ENCODE results near the gene MSL1. TPM values are rescaled to one million over a fixed set of nuclear protein-coding genes. Genes with fewer than 3 reads are reported as not detected.

Gene MSL1
- total RNA-seq, 1 experiment from 2014 or later = 59.8 TPM

DNA sequence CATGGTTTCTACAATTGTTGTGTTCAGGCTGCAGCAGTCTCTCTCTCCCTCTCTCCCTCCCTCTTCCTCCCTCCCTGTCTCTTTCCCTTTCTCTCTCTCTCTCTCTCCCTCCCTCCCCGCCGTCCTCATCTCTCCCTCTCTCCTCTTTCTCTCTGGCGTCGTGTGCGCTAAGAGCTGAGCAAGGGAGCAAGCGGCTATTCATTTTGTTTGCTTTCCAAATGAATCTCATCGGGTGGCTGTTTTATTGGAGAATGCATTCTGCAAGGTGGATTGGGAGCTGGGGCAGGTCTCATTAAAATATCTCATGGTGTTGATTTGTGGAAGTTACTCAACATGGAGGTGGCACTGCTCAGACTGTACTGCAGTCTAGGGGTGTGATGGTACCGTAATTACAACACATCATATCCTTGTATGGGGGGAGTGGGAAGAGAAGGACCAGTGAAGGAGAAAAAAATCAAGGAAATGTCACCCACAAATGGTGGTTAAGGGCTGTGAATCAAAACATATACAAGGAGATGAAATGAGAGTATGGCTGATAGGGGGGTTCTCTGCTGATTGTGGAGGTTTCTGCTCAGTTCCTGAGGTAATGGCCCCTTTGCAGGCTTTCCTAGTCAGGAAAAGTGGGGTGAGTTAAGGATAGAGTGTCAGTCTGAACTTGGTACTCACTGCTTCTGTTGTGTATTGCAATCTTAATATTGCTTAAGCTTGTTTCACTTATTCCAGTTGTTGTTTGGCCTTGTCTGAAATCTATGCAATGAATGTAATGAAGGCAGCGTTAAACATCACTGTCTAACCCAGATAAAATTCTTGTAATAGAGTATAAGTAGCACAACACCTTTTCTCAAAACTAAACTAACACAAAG, 2.7 kb downstream of the MSL1 start:
- intact Hi-C loops (cut with micrococcal nuclease) = loop anchor here (1.0 kb wide), 1 partner anchor 15 kb away; no protein-coding TSS in a partner anchor
- Mint-ChIP-seq H3K9me3 (ENCODE audit: unreplicated experiment) (no peaks in the 10 kb centered on the region), H3K4me3 (ENCODE audit: unreplicated experiment) (peak overlapping the region; percentile 99), H3K27me3 (ENCODE audit: insufficient read depth, unreplicated experiment) (no peaks in the 10 kb centered on the region), H3K4me1 (ENCODE audit: insufficient read depth, unreplicated experiment) (peaks cover 20% of the 10 kb centered on the region), H3K36me3 (ENCODE audit: insufficient read depth, unreplicated experiment) (peaks cover 64% of the 10 kb centered on the region), H3K27ac (ENCODE audit: low read depth, unreplicated experiment) (no peak overlapping the region)
- no peak for DNase-seq (ENCODE audit: unreplicated experiment)
- CTCF ChIA-PET = interaction anchor here (0.7 to 3.4 kb wide), 13 partner anchors 10 to 185 kb away, joined by 3 to 38 read pairs (median 4); partner anchors contain the start of gene CASC3
- TF ChIP-seq, protein P1, sequence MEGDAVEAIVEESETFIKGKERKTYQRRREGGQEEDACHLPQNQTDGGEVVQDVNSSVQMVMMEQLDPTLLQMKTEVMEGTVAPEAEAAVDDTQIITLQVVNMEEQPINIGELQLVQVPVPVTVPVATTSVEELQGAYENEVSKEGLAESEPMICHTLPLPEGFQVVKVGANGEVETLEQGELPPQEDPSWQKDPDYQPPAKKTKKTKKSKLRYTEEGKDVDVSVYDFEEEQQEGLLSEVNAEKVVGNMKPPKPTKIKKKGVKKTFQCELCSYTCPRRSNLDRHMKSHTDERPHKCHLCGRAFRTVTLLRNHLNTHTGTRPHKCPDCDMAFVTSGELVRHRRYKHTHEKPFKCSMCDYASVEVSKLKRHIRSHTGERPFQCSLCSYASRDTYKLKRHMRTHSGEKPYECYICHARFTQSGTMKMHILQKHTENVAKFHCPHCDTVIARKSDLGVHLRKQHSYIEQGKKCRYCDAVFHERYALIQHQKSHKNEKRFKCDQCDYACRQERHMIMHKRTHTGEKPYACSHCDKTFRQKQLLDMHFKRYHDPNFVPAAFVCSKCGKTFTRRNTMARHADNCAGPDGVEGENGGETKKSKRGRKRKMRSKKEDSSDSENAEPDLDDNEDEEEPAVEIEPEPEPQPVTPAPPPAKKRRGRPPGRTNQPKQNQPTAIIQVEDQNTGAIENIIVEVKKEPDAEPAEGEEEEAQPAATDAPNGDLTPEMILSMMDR (IDR thresholded peaks at IDR 0.05; ENCODE audit: unreplicated experiment) = no peak
- POLR2A ChIA-PET = interaction anchor here (0.6 to 6.3 kb wide), 22 partner anchors 9 to 283 kb away, joined by 3 to 160 read pairs (median 5); partner anchors contain the start of genes CASC3, CSF3, MED24 and NR1D1
- BruUV-seq (replicated peaks) = no TSS peak

DNA sequence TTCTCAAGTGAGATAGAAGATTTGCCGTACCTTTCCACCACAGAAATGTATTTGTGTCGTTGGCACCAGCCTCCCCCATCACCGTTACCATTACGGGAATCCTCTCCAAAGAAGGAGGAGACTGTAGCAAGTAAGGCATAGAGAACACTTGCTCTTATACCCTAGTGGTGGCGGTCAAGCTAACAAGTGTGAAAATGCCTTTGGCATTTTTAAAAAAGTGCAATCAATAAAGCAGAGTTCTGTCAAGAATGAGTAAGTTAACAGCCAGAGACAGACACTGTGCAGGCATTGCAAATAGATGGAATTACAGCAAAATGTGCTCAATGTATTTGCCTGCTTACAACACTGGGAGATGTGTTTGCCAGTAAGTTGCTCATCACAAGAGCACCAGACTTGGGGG, 7.7 kb downstream of the MSL1 start:
- TF ChIP-seq, protein P1 (IDR thresholded peaks at IDR 0.05; ENCODE audit: unreplicated experiment) = no peak
- Mint-ChIP-seq H3K36me3 (ENCODE audit: insufficient read depth, unreplicated experiment) (peaks cover 95% of the 10 kb centered on the region), H3K27me3 (ENCODE audit: insufficient read depth, unreplicated experiment) (no peaks in the 10 kb centered on the region), H3K4me3 (ENCODE audit: unreplicated experiment) (no peak overlapping the region), H3K27ac (ENCODE audit: low read depth, unreplicated experiment) (no peak overlapping the region), H3K9me3 (ENCODE audit: unreplicated experiment) (no peaks in the 10 kb centered on the region), H3K4me1 (ENCODE audit: insufficient read depth, unreplicated experiment) (peaks cover 3% of the 10 kb centered on the region)
- intact Hi-C loops (cut with micrococcal nuclease) = no loop called here
- ChIA-PET CTCF (interaction anchor here (0.6 kb wide), 1 partner anchor 14 kb away, joined by 3 read pairs; no protein-coding TSS in a partner anchor), POLR2A (interaction anchor here (0.8 to 3.0 kb wide), 3 partner anchors 10 to 16 kb away, joined by 3 to 17 read pairs (median 8); partner anchors contain the start of gene CASC3)
- no peak for DNase-seq (ENCODE audit: unreplicated experiment)
- BruUV-seq (replicated peaks) = TSS peak; percentile 25

DNA sequence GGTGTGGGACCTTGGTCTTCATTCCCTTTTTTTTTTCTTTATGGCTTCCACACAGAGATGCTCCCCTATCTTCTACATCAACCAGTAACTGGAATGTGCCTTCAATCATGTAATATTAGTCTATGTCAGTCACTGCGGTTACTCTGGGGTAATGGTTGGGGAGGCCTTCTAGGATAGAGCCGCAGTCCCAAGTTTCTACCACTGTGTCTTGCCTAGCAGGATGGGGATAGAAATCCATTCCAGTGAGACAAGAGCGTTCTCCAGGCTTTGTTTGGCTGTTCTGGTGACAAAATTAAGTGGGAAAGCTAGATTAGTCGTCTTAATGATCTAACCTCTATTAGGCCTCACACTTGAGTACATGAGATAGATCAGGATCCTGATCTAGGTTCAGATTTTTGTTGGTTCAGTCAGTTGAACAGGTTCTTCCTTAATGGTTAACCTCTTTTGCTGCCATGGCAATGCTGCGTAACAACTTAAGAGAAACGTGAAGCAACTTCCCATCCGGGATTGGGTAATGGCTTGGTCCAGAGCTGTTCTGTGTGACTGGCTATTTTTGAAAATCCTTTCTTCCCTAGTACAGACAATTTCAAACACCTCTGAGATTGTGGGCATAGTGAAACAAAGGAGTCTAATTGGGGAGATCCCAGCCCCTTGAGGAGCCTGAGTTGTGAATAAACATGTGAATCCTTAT, 8.7 kb downstream of the MSL1 start:
- peaks cover 98% of the 10 kb centered on the region for H3K36me3 Mint-ChIP-seq (ENCODE audit: insufficient read depth, unreplicated experiment)
- CTCF ChIA-PET = interaction anchor here (0.6 kb wide), 1 partner anchor 30 kb away, joined by 4 read pairs; the partner anchor contains the start of gene NR1D1
- TF ChIP-seq, protein P1 (IDR thresholded peaks at IDR 0.05; ENCODE audit: unreplicated experiment) = no peak
- no peaks in the 10 kb centered on the region for H3K9me3 Mint-ChIP-seq (ENCODE audit: unreplicated experiment)
- DNase-seq (ENCODE audit: unreplicated experiment) = no peak
- no TSS peak for BruUV-seq (replicated peaks)
- intact Hi-C loops (cut with micrococcal nuclease) = no loop called here
- H3K27me3 Mint-ChIP-seq (ENCODE audit: insufficient read depth, unreplicated experiment) = no peaks in the 10 kb centered on the region
- H3K4me3 Mint-ChIP-seq (ENCODE audit: unreplicated experiment) = no peak overlapping the region
- no peak overlapping the region for H3K27ac Mint-ChIP-seq (ENCODE audit: low read depth, unreplicated experiment)
- POLR2A ChIA-PET = interaction anchor here (3.0 kb wide), 1 partner anchor 9 kb away, joined by 17 read pairs; the partner anchor contains the start of gene CASC3
- H3K4me1 Mint-ChIP-seq (ENCODE audit: insufficient read depth, unreplicated experiment) = peaks cover 4% of the 10 kb centered on the region

DNA sequence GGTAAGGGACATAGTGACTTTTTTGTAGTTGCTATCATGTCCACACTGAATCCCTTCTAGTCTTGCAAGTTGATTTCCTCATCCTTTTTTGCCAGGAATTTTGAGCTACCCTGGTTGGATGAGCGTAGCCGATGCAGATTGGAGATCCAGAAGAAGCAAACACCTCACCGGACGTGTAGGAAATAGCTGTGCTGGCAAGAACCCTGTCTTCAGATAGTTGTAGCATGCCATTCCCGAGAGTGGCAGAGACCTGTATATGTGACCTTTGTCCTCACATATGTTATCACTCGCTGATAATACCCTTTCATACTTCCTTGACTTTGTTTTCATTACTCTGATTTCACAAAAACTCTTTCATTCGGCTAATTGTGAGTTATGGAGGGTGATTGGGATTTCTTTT, 12.4 kb downstream of the MSL1 start:
- H3K36me3 Mint-ChIP-seq (ENCODE audit: insufficient read depth, unreplicated experiment) = peaks cover 87% of the 10 kb centered on the region

More for the DNA sequence above, 12.4 kb downstream of the MSL1 start:
- Mint-ChIP-seq H3K9me3 (ENCODE audit: unreplicated experiment) (no peaks in the 10 kb centered on the region), H3K4me1 (ENCODE audit: insufficient read depth, unreplicated experiment) (peaks cover 8% of the 10 kb centered on the region), H3K27ac (ENCODE audit: low read depth, unreplicated experiment) (peak overlapping the region; percentile 22), H3K4me3 (ENCODE audit: unreplicated experiment) (no peak overlapping the region), H3K27me3 (ENCODE audit: insufficient read depth, unreplicated experiment) (no peaks in the 10 kb centered on the region)
- TF ChIP-seq, protein P1 (IDR thresholded peaks at IDR 0.05; ENCODE audit: unreplicated experiment) = no peak
- DNase-seq (ENCODE audit: unreplicated experiment) = no peak
- ChIA-PET CTCF (interaction anchor here (2.0 to 2.3 kb wide), 2 partner anchors 10 to 34 kb away, joined by 7 to 8 read pairs; no protein-coding TSS in a partner anchor), POLR2A (interaction anchor here (0.6 to 3.7 kb wide), 4 partner anchors 11 to 730 kb away, joined by 3 to 39 read pairs (median 5); partner anchors contain the start of gene MSL1)
- intact Hi-C loops (cut with micrococcal nuclease) = no loop called here
- no TSS peak for BruUV-seq (replicated peaks)

Measured in MCF 10A (cell line).